ENCODE results near the gene POMT1.

- TF ChIP-seq MYC (IDR thresholded peaks at IDR 0.05; ENCODE audit: low read depth, low read length) (no peak), POLR2A (IDR thresholded peaks at IDR 0.05; ENCODE audit: extremely low read depth, insufficient read length) (no peak)
- TF ChIP-seq, protein P1, sequence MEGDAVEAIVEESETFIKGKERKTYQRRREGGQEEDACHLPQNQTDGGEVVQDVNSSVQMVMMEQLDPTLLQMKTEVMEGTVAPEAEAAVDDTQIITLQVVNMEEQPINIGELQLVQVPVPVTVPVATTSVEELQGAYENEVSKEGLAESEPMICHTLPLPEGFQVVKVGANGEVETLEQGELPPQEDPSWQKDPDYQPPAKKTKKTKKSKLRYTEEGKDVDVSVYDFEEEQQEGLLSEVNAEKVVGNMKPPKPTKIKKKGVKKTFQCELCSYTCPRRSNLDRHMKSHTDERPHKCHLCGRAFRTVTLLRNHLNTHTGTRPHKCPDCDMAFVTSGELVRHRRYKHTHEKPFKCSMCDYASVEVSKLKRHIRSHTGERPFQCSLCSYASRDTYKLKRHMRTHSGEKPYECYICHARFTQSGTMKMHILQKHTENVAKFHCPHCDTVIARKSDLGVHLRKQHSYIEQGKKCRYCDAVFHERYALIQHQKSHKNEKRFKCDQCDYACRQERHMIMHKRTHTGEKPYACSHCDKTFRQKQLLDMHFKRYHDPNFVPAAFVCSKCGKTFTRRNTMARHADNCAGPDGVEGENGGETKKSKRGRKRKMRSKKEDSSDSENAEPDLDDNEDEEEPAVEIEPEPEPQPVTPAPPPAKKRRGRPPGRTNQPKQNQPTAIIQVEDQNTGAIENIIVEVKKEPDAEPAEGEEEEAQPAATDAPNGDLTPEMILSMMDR (IDR thresholded peaks at IDR 0.05; ENCODE audit: low read depth, low read length), result no peak
- TF ChIP-seq, protein P2, sequence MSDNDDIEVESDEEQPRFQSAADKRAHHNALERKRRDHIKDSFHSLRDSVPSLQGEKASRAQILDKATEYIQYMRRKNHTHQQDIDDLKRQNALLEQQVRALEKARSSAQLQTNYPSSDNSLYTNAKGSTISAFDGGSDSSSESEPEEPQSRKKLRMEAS (IDR thresholded peaks at IDR 0.05; ENCODE audit: low read depth, low read length), result no peak
These were observed 8.7 kb downstream of the POMT1 start for GRCh38 chr9:131511416-131511815.

Data from NB4 (cell line).